ENCODE data around the gene CIRBP.

The CIRBP gene

GRCh38 chr19:1269065-1269477 lies at the start of gene CIRBP:
CIRBP (plus strand) TSS chr19:1269332; CDS start chr19:1270934, 1,602 bp downstream.
- DNase-seq (ENCODE audit: low spot score) = peak; percentile 99

- DNase-seq (ENCODE audit: low spot score) = no peak
These were observed 49.2 kb upstream of the CIRBP start for GRCh38 chr19:1219786-1220476.

- no peak for DNase-seq (ENCODE audit: low spot score)
These were observed 48.6 kb upstream of the CIRBP start for GRCh38 chr19:1220477-1220930.

- no peak for DNase-seq (ENCODE audit: low spot score)
These were observed 47.9 kb upstream of the CIRBP start for GRCh38 chr19:1220976-1221903.

- DNase-seq (ENCODE audit: low spot score) = no peak
These were observed 47.3 kb upstream of the CIRBP start for GRCh38 chr19:1221904-1222255.

- DNase-seq (ENCODE audit: low spot score) = no peak
These were observed 46.7 kb upstream of the CIRBP start for GRCh38 chr19:1222394-1222793.

- no peak for DNase-seq (ENCODE audit: low spot score)
These were observed 45.9 kb upstream of the CIRBP start for GRCh38 chr19:1223018-1223855.

GRCh38 chr19:1224047-1224825 lies 44.9 kb upstream of the CIRBP start:
- DNase-seq (ENCODE audit: low spot score) = no peak

- no peak for DNase-seq (ENCODE audit: low spot score)
These were observed 44.3 kb upstream of the CIRBP start for GRCh38 chr19:1224847-1225246.

GRCh38 chr19:1225440-1226226 lies 43.5 kb upstream of the CIRBP start:
- DNase-seq (ENCODE audit: low spot score) = no peak

- DNase-seq (ENCODE audit: low spot score) = no peak
These were observed 43.0 kb upstream of the CIRBP start for GRCh38 chr19:1226227-1226518.

- DNase-seq (ENCODE audit: low spot score) = no peak
These were observed 42.4 kb upstream of the CIRBP start for GRCh38 chr19:1226522-1227303.

GRCh38 chr19:1227304-1228054 lies 41.7 kb upstream of the CIRBP start:
- no peak for DNase-seq (ENCODE audit: low spot score)

GRCh38 chr19:1228161-1228957 lies 40.8 kb upstream of the CIRBP start:
- DNase-seq (ENCODE audit: low spot score) = no peak

- DNase-seq (ENCODE audit: low spot score) = no peak
These were observed 39.8 kb upstream of the CIRBP start for GRCh38 chr19:1229056-1229923.

GRCh38 chr19:1229924-1230782 lies 39.0 kb upstream of the CIRBP start:
- no peak for DNase-seq (ENCODE audit: low spot score)

Measured in COLO829 (cell line).